ENCODE data around the gene SFXN1. TPM values are rescaled to one million over a fixed set of nuclear protein-coding genes. Genes with fewer than 3 reads are reported as not detected.

Gene SFXN1
- total RNA-seq, 1 experiment from 2014 or later: 115 TPM

DNA sequence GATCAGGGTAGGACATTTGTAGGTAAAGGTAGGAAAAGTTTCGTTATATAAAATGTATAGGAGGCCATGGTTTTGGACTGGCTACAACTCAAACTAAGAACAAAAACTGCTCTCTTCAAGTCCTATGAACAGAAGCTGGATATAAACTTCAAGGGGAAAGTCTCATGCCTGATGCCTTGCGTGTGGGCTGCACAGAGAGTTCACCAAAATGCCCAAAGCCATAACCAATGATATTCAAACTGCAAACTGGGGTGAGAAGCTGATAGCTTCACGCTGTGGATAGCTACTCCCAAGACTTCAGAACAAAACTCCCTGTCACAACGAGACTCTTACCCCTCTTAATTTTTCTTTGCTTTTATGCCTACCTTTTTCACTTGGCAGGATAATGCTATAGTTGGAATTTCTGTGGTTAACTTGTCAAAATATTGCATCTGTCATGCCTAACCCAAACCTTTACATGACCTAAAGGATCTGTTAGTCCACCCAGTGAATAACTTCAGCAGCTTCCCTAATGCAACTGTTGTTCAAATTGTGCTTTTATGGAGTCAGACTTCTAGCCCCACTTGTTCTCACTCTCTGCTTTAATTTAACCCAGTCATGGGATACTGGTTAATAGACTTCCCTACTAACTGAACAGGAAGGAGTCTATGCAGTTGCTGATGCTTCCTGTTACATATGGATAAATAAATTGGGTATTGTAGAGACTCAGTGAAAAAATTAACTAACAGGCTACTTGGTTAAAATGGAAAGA, 71.9 kb downstream of the SFXN1 start:
- Histone ChIP-seq H3K4me3 (ENCODE audit: insufficient read depth, low read depth, low read length) (no peak overlapping the region), H3K27me3 (ENCODE audit: control insufficient read depth, insufficient read depth, low read length) (no peaks in the 10 kb centered on the region), H3K36me3 (replicated peaks; ENCODE audit: control insufficient read depth, insufficient read depth, low read length) (no peaks in the 10 kb centered on the region)
- DNase-seq: no peak

DNA sequence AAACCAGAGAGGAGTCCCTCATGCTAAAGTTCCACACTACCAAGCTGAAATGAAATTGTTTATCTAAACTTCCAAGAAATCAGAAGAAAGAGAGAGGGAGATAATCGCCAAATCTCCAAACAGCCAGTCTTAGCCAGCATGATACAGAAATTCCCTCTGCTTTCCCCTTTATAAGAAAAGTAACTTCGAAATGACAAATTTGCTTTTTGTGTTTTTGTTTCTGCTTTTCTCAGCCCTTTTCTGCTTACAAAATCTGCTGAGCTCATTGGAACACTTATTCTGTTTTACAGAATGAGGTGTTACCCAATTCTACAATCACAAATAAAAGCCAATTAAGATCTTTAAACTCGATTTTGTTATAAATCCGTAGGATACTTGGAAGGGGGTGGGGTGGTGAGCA, 72.9 kb downstream of the SFXN1 start:
- Histone ChIP-seq H3K4me3 (ENCODE audit: insufficient read depth, low read depth, low read length) (no peak overlapping the region), H3K27me3 (ENCODE audit: control insufficient read depth, insufficient read depth, low read length) (no peaks in the 10 kb centered on the region), H3K36me3 (replicated peaks; ENCODE audit: control insufficient read depth, insufficient read depth, low read length) (no peaks in the 10 kb centered on the region)
- DNase-seq: no peak

DNA sequence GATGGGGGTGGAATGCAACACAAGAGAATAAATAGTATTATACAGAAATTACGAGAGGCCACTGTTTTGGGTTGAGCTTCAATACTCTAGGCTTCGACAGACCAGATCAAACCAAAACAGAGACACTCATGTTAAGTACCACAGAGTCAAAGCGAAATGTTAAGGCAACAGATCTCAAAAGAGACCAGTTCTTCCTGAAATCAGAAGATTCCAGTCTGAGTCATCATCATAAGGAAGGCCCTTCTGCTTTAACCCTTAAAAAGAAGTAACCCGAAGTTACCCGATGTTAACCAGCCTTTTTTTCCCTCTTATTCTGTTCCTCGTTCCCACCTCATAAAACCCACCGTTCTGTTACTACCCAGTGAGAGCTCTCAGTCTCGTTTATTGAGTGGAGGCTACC, 75.9 kb downstream of the SFXN1 start:
- no peak for DNase-seq
- Histone ChIP-seq H3K4me3 (ENCODE audit: insufficient read depth, low read depth, low read length) (no peak overlapping the region), H3K36me3 (replicated peaks; ENCODE audit: control insufficient read depth, insufficient read depth, low read length) (no peaks in the 10 kb centered on the region), H3K27me3 (ENCODE audit: control insufficient read depth, insufficient read depth, low read length) (no peaks in the 10 kb centered on the region)

DNA sequence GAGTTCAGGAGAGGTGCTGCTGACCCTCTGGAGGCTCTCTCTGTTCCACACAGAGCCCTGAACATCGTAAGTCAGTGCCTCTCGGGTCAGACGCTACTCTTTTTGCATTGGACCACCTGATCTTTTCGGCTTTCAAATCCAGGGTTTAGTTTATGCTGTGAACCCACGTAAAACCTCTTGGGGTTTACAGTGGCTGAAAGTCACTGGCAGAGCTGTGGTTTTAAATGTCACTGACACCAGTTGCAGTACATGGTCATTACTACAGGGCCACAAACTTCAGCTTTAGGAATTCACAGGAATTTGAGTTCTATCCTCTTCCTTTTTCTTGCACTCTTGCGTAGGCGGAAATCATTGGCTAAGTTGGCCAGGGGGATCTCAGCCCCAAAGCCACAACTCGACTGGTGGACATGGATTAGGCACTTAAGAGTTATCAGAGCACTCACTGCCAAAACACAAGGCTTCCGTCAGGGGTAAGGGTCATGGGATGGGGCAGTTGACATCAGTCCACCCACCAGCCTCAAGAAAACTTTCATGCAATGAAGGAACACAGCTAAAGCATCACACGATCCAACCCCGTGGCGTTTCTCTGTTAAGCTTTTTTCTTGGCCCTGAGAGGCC, 76.9 kb downstream of the SFXN1 start:
- DNase-seq: no peak
- H3K4me3 ChIP-seq (ENCODE audit: insufficient read depth, low read depth, low read length): no peak overlapping the region
- H3K27me3 ChIP-seq (ENCODE audit: control insufficient read depth, insufficient read depth, low read length): no peaks in the 10 kb centered on the region
- no peaks in the 10 kb centered on the region for H3K36me3 ChIP-seq (replicated peaks; ENCODE audit: control insufficient read depth, insufficient read depth, low read length)

DNA sequence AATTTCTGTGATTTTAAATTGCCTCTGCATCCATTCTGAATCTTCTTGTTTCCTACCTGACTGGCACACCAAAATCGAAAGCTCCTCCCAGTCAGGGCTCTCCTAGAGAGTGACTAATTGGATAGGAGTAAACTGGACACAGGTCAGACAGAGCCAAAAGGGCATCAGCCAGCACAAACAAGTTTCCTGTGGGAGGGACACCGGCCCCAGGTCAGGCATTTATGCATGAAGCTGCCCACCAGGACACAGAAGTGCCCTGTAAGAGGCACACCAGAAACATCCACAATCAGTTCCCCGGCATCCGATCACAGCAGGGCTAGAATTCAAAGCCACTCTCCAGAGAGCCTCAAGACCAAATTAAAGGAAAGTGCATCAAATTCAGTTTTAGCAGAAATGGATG, 78.4 kb downstream of the SFXN1 start:
- H3K27me3 ChIP-seq (ENCODE audit: control insufficient read depth, insufficient read depth, low read length): no peaks in the 10 kb centered on the region
- no peak overlapping the region for H3K4me3 ChIP-seq (ENCODE audit: insufficient read depth, low read depth, low read length)
- peak; percentile 34 for DNase-seq
- no peaks in the 10 kb centered on the region for H3K36me3 ChIP-seq (replicated peaks; ENCODE audit: control insufficient read depth, insufficient read depth, low read length)

DNA sequence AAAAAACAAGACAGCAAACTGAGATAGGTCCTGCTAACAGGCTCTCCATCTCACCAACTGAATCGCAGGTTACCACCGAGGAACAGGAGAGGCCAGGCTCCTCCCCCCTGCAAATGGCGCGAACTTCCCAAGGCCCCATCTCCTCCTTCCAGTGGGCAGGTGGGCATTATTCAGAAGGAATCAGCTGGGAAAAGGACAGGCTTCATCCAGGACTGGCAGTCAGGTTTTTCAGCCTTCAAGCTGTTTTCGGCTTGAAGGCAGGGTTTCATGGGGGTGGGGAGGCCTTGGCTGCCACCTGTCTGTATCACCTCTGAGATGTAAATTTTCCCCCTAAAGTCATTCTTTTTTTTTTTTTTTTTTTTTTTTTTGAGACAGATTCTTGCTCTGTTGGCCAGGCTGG, 79.4 kb downstream of the SFXN1 start:
- Histone ChIP-seq H3K27me3 (ENCODE audit: control insufficient read depth, insufficient read depth, low read length) (no peaks in the 10 kb centered on the region), H3K36me3 (replicated peaks; ENCODE audit: control insufficient read depth, insufficient read depth, low read length) (no peaks in the 10 kb centered on the region), H3K4me3 (ENCODE audit: insufficient read depth, low read depth, low read length) (no peak overlapping the region)
- DNase-seq: peak; percentile 60

DNA sequence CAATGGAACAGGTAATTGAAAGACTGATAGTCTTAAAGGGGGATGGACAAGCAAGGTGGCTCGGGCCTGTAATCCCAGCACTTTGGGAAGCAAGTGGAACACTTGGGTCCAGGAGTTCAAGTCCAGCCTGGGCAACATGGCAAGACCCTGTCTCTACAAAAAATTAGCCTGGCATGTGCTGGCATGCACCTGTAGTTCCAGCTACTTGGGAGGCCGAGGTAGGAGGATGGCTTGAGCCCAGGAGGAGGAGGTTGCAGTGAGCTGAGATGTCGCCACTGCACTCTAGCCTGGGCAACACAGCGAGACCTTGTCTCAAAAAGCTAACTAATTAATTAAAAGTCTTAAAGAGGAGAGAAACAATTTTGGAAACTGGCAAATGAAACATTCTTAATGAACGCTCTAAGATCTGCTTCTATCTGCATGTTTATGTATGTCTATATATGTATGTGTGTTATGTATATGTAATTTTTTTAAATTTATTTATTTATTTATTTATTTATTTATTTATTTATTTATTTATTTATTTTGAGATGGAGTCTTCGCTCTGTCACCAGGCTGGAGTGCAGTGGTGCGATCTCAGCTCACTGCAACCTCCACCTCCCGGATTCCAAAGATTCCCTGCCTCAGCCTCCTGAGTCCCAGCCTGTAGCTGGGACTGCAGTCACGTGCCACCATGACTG, 80.6 kb downstream of the SFXN1 start:
- H3K4me3 ChIP-seq (ENCODE audit: insufficient read depth, low read depth, low read length): no peak overlapping the region
- H3K36me3 ChIP-seq (replicated peaks; ENCODE audit: control insufficient read depth, insufficient read depth, low read length): no peaks in the 10 kb centered on the region
- no peaks in the 10 kb centered on the region for H3K27me3 ChIP-seq (ENCODE audit: control insufficient read depth, insufficient read depth, low read length)
- no peak for DNase-seq

DNA sequence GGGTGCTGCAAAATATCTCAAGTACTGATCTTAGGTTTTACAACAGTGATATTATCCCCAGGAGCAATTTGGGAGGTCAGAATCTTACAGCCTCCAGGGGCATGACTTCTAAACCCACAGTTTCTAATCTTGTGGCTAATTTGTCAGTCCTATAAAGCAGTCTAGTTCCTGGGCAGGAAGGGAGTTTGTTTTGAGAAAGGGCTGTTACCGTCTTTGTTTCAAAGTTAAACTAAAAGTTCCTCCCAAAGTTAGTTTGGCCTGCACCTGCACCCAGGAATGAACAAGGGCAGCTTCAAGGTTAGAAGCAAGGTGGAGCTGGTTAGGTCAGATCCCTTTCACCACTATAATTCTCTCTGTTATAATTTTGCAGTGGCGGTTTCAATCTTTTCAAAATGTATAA, 81.7 kb downstream of the SFXN1 start:
- Histone ChIP-seq H3K4me3 (ENCODE audit: insufficient read depth, low read depth, low read length) (no peak overlapping the region), H3K27me3 (ENCODE audit: control insufficient read depth, insufficient read depth, low read length) (no peaks in the 10 kb centered on the region), H3K36me3 (replicated peaks; ENCODE audit: control insufficient read depth, insufficient read depth, low read length) (no peaks in the 10 kb centered on the region)
- no peak for DNase-seq

DNA sequence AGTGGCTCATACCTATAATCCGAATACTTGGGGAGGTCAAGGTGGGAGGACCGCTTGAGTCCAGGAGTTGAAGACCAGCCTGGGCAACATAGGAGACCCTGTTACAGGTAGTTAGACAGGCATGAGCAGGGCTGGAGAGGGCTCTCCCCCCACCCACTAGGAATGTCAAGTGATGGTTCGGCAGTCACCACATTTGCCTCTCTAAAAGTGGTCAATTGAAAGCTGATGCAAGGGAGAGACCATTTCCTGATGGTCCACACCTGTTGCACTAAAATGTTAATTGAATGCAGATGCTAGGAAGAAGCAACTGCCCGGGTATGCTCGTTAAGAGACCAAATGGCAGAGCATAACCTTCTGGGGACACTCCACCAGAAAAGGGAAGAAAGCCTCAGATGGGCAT, 82.7 kb downstream of the SFXN1 start:
- Histone ChIP-seq H3K27me3 (ENCODE audit: control insufficient read depth, insufficient read depth, low read length) (no peaks in the 10 kb centered on the region), H3K36me3 (replicated peaks; ENCODE audit: control insufficient read depth, insufficient read depth, low read length) (no peaks in the 10 kb centered on the region), H3K4me3 (ENCODE audit: insufficient read depth, low read depth, low read length) (no peak overlapping the region)
- no peak for DNase-seq

DNA sequence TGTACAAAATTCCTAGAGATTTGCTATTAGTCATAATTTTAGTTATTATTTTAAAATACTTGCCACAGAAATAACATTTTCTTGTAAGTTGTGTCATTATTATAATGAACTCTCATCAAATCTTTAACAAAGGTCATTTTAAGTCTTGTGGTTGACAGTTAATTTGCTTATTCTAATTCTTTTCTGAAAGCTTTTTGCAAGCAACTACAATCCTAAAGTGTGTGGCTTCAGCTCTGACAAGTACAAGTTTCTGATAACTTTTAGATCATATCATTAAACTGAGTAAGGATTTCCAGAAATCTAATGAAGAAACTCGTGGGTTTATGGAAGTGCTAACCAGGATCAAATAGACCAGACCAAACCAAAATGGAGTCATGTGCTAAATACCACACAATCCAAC, 86.4 kb downstream of the SFXN1 start:
- Histone ChIP-seq H3K4me3 (ENCODE audit: insufficient read depth, low read depth, low read length) (no peak overlapping the region), H3K27me3 (ENCODE audit: control insufficient read depth, insufficient read depth, low read length) (no peaks in the 10 kb centered on the region), H3K36me3 (replicated peaks; ENCODE audit: control insufficient read depth, insufficient read depth, low read length) (no peaks in the 10 kb centered on the region)
- no peak for DNase-seq

DNA sequence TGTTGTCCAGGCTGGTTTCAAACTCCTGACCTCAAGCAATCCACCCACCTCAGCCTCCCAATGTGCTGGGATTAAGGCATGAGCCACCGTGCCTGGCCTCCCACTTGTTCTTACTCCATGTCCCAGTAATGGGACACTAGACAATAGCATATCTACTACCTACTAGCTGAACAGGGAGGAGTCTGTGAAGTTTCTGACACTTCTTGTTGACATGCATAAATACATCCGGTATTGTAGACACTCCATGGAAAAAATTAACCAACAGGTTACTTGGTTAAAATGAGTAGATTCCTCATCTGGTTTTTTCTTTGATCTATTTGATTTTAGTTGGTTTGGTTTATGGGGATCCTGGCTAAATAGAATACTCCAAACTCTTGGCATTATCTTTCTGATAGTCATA, 88.3 kb downstream of the SFXN1 start:
- no peak for DNase-seq
- Histone ChIP-seq H3K36me3 (replicated peaks; ENCODE audit: control insufficient read depth, insufficient read depth, low read length) (no peaks in the 10 kb centered on the region), H3K27me3 (ENCODE audit: control insufficient read depth, insufficient read depth, low read length) (no peaks in the 10 kb centered on the region), H3K4me3 (ENCODE audit: insufficient read depth, low read depth, low read length) (no peak overlapping the region)

DNA sequence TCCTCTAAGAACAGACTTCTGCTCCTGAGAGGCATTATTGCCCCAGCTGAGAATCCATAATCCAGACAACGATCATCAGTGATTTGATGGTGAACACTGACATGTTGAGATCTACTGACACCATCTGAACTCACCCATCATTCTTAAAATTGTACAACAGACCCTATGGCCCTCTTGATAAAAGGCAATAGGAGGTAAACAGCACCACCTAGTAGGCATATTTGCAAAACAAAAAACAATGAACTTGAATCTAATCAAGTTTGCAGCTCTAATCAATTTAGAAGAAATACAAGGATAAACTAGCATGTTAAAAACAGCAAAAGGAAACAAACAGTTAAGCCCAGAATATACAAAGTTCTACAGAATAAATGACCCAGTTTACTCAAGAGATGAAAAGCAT, 89.6 kb downstream of the SFXN1 start:
- H3K4me3 ChIP-seq (ENCODE audit: insufficient read depth, low read depth, low read length): no peak overlapping the region
- peak; percentile 39 for DNase-seq
- no peaks in the 10 kb centered on the region for H3K27me3 ChIP-seq (ENCODE audit: control insufficient read depth, insufficient read depth, low read length)
- H3K36me3 ChIP-seq (replicated peaks; ENCODE audit: control insufficient read depth, insufficient read depth, low read length): no peaks in the 10 kb centered on the region

DNA sequence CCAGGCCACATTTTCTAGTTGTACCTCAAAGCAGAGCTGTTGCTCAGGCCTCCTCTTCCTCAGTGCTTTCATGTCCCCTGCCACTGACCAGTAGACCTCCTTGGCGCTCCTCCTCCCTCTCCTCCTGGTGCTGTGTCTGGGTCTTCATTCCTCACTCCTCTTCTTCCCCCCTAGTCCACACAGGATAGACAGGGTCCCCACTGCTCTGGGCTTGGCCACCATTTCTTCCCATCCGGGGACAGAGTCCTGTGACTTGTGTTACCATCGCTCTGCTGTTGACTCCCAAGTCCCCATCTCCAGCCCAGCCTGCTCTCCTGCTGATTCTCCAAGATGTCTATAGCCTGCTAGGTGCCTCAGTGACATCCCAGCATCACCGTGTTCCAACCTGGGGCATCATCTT, 91.3 kb downstream of the SFXN1 start:
- DNase-seq: no peak
- H3K4me3 ChIP-seq (ENCODE audit: insufficient read depth, low read depth, low read length): no peak overlapping the region
- H3K27me3 ChIP-seq (ENCODE audit: control insufficient read depth, insufficient read depth, low read length): no peaks in the 10 kb centered on the region
- H3K36me3 ChIP-seq (replicated peaks; ENCODE audit: control insufficient read depth, insufficient read depth, low read length): no peaks in the 10 kb centered on the region

DNA sequence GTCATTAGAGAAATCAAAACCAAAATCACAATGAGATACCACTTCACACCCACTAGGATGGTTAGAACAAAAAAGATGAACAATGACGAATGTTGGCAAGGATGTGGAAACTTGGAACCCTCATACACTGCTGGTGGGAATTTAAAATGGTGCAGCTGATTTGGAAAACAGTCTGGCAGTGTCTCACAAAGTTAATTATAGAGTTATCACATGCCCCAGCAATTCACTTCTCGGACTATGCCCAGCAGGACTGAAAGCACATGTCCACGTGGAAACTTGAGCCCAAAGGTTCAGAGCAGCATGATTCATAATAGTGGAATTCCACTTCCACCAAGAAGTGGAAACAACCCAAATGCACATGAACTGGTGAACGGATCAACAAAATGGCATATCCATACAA, 94.5 kb downstream of the SFXN1 start:
- H3K4me3 ChIP-seq (ENCODE audit: insufficient read depth, low read depth, low read length): no peak overlapping the region
- H3K36me3 ChIP-seq (replicated peaks; ENCODE audit: control insufficient read depth, insufficient read depth, low read length): no peaks in the 10 kb centered on the region
- DNase-seq: no peak
- H3K27me3 ChIP-seq (ENCODE audit: control insufficient read depth, insufficient read depth, low read length): no peaks in the 10 kb centered on the region
